SK-N-SH (cell line): ENCODE results near the gene SEC14L6. TPM values are rescaled to one million over a fixed set of nuclear protein-coding genes. Genes with fewer than 3 reads are reported as not detected.
A peak's percentile ranks its signal among the peaks of the same experiment; 100 is the strongest.

Experiments
- CHD2 ChIP-seq: fragments of 150-350 bp; IDR thresholded peaks from 2 replicates; pipeline ENCODE4 v1.6.1; 2018; ENCODE audit warnings: low read length; ENCODE audit not compliant: partially characterized antibody
- CTCF ChIP-seq: fragments of 200-600 bp; sonication (generic); IDR thresholded peaks from 2 replicates; pipeline ENCODE4 v1.6.1; 2017; ENCODE audit warnings: antibody characterized with exemption, mild to moderate bottlenecking, moderate library complexity
- FOSL2 ChIP-seq: IDR thresholded peaks from 2 replicates; pipeline ENCODE4 v1.4.0; 2012; ENCODE audit warnings: low read depth, mild to moderate bottlenecking, moderate library complexity, borderline replicate concordance
- GABPA ChIP-seq: IDR thresholded peaks from 2 replicates; pipeline ENCODE4 v1.4.0; 2012; ENCODE audit warnings: low read depth, mild to moderate bottlenecking
- GATA2 ChIP-seq: sonication (generic); formaldehyde crosslinking; IDR thresholded peaks from 2 replicates; pipeline ENCODE4 v1.5.0; 2020; ENCODE audit warnings: mild to moderate bottlenecking, missing genetic modification reagents
- JUND ChIP-seq: IDR thresholded peaks from 2 replicates; pipeline ENCODE4 v1.4.0; 2012
- MEF2A ChIP-seq: IDR thresholded peaks from 2 replicates; pipeline ENCODE4 v1.4.0; 2012; ENCODE audit warnings: low read depth, borderline replicate concordance
- MXI1 ChIP-seq: IDR thresholded peaks from 2 replicates; pipeline ENCODE4 v1.6.1; 2012; ENCODE audit warnings: mild to moderate bottlenecking, low read depth, low read length, improper control_type of control experiment
- PBX3 ChIP-seq: IDR thresholded peaks from 2 replicates; pipeline ENCODE4; 2012
- POLR2AphosphoS5 ChIP-seq: IDR thresholded peaks from 2 replicates; pipeline ENCODE4 v1.6.1; 2012; ENCODE audit warnings: low read depth, low read length
- RAD21 ChIP-seq: IDR thresholded peaks from 2 replicates; pipeline ENCODE4 v1.6.1; 2012; ENCODE audit warnings: mild to moderate bottlenecking, low read length
- RCOR1 ChIP-seq: fragments of 150-350 bp; IDR thresholded peaks from 2 replicates; pipeline ENCODE4 v1.6.1; 2017; ENCODE audit warnings: antibody characterized with exemption, low read length
- RFX5 ChIP-seq: IDR thresholded peaks from 2 replicates; pipeline ENCODE4 v1.6.1; 2012; ENCODE audit warnings: mild to moderate bottlenecking, improper control_type of control experiment, low read length
- SIN3A ChIP-seq: IDR thresholded peaks from 2 replicates; pipeline ENCODE4 v1.6.1; 2012; ENCODE audit warnings: low read depth, mild to moderate bottlenecking, low read length, moderate library complexity, borderline replicate concordance
- SMC3 ChIP-seq: IDR thresholded peaks from 2 replicates; pipeline ENCODE4 v1.6.1; 2012; ENCODE audit warnings: low read depth, low read length, improper control_type of control experiment
- USF2 ChIP-seq: fragments of 150-350 bp; IDR thresholded peaks from 2 replicates; pipeline ENCODE4 v1.6.1; 2017; ENCODE audit warnings: antibody characterized with exemption, low read length, low read depth, borderline replicate concordance
- ZBTB33 ChIP-seq: IDR thresholded peaks from 2 replicates; pipeline ENCODE4 v1.4.0; 2012; ENCODE audit warnings: low read depth, borderline replicate concordance
- polyA plus RNA-seq, 3 experiments: library from polyadenylated mRNA; depleted of rRNA; stranded (reverse); fragments of >200 nt; gene quantifications; 2 replicates each; pipeline ENCODE4 v1.2.3, GENCODE V29; 2012

SEC14L6 gene
- polyA plus RNA-seq, 1 of the 3 experiments (the other 2 are of a cell fraction): not detected

GRCh38 chr22:30591588-30592359 is 45.2 kb upstream of the SEC14L6 start, which contains the start of gene PES1 (continued):
- TF ChIP-seq CTCF (no peak), RFX5 (peak; percentile 72), SMC3 (no peak), MXI1 (peak; percentile 99), PBX3 (no peak), JUND (no peak), ZBTB33 (no peak; the same call in 1 of the 2 replicates), USF2 (peak; percentile 62), RAD21 (no peak), CHD2 (peak; percentile 86), MEF2A (no peak), SIN3A (peak; percentile 81; the same call in 1 of the 2 replicates), GABPA (peak; percentile 72), POLR2AphosphoS5 (peak; percentile 65), FOSL2 (no peak), GATA2 (CRISPR knock-in tag) (no peak), RCOR1 (no peak)
